HEK293 (cell line): ENCODE measurements around the gene RSRC2.

Experiments
- CTCF ChIA-PET: fragments of 350-600 bp; formaldehyde crosslinking; extraction: SDS; loops from one replicate; lab custom pipeline; 2021; ENCODE audit warnings: antibody characterized with exemption; lab: Yijun Ruan, JAX
- POLR2A ChIA-PET: fragments of 300-600 bp; formaldehyde crosslinking; extraction: SDS; loops from one replicate; lab custom pipeline; 2020; ENCODE audit warnings: antibody characterized with exemption, inconsistent platforms; lab: Yijun Ruan, JAX
- H3K27ac ChIP-seq: fragments of 200-500 bp; sonication (Bioruptor generic); 2 replicates; pipeline ENCODE4 v1.5.1; 2014; ENCODE audit warnings: low read depth, low read length, control low read depth, inconsistent platforms; ENCODE audit errors: extremely low read depth
- H3K36me3 ChIP-seq, 2 experiments: fragments of 200-500 bp in 1 of 2; sonication (Bioruptor generic) in 1 of 2; 1 replicate in 1 of 2; 2 replicates in 1 of 2; pipeline ENCODE4 v1.5.1; 2014 to 2017; ENCODE audit warnings: inconsistent platforms in 2 of 2, low read length in 2 of 2; ENCODE audit not compliant: control insufficient read depth in 2 of 2, insufficient read depth in 1 of 2
- H3K4me1 ChIP-seq: fragments of 200-500 bp; sonication (Bioruptor generic); 2 replicates; pipeline ENCODE4 v1.5.1; 2014; ENCODE audit warnings: mild to moderate bottlenecking, low read length, inconsistent platforms; ENCODE audit not compliant: control insufficient read depth, insufficient read depth
- H3K4me3 ChIP-seq: 2 replicates; pipeline ENCODE4 v1.5.1; 2011; ENCODE audit warnings: low read depth, mild to moderate bottlenecking, control low read depth, low read length, moderate library complexity
- H3K9me3 ChIP-seq: fragments of 200-500 bp; sonication (Bioruptor generic); 2 replicates; pipeline ENCODE4 v1.5.1; 2014; ENCODE audit warnings: low read depth, low read length, inconsistent platforms; ENCODE audit not compliant: control insufficient read depth, insufficient read depth
- GLIS1 ChIP-seq: fragments of 450-650 bp; formaldehyde crosslinking; IDR thresholded peaks from 2 replicates; pipeline ENCODE4 v1.5.1; 2016; ENCODE audit warnings: missing biosample characterization, missing genetic modification characterization
- HOXA7 ChIP-seq: sonication (generic); formaldehyde crosslinking; IDR thresholded peaks from 2 replicates; pipeline ENCODE4 v1.8.1; 2022; ENCODE audit warnings: missing genetic modification reagents, borderline replicate concordance
- HOXD13 ChIP-seq: sonication (generic); formaldehyde crosslinking; IDR thresholded peaks from 2 replicates; pipeline ENCODE4 v1.8.0; 2022; ENCODE audit warnings: missing genetic modification reagents, borderline replicate concordance
- KLF10 ChIP-seq: fragments of 450-650 bp; IDR thresholded peaks from 2 replicates; pipeline ENCODE4 v1.5.1; 2018; ENCODE audit warnings: missing biosample characterization, mild to moderate bottlenecking, missing genetic modification characterization
- MYNN ChIP-seq: fragments of 450-650 bp; formaldehyde crosslinking; IDR thresholded peaks from 2 replicates; pipeline ENCODE4 v1.5.1; 2016; ENCODE audit warnings: missing biosample characterization, missing genetic modification characterization, borderline replicate concordance
- REPIN1 ChIP-seq: fragments of 450-650 bp; formaldehyde crosslinking; IDR thresholded peaks from 2 replicates; pipeline ENCODE4 v1.5.1; 2017; ENCODE audit warnings: missing biosample characterization, missing genetic modification characterization, low read depth
- ZIC2 ChIP-seq: fragments of 450-650 bp; formaldehyde crosslinking; IDR thresholded peaks from 2 replicates; pipeline ENCODE4 v1.5.1; 2016; ENCODE audit warnings: missing biosample characterization, missing genetic modification characterization
- ZNF121 ChIP-seq: fragments of 450-650 bp; formaldehyde crosslinking; IDR thresholded peaks from 2 replicates; pipeline ENCODE4 v1.5.1; 2016; ENCODE audit warnings: missing biosample characterization, missing genetic modification characterization
- ZNF221 ChIP-seq: fragments of 450-650 bp; formaldehyde crosslinking; IDR thresholded peaks from 2 replicates; pipeline ENCODE4 v1.5.1; 2017; ENCODE audit warnings: missing biosample characterization, missing genetic modification characterization, borderline replicate concordance
- ZNF239 ChIP-seq: fragments of 450-650 bp; formaldehyde crosslinking; IDR thresholded peaks from 2 replicates; pipeline ENCODE4 v1.5.1; 2016; ENCODE audit warnings: missing biosample characterization, missing genetic modification characterization
- ZNF274 ChIP-seq, 2 experiments: fragments of 200-500 bp in 1 of 2; fragments of 450-650 bp in 1 of 2; sonication (Bioruptor generic) in 1 of 2; formaldehyde crosslinking in 1 of 2; IDR thresholded peaks; 2 replicates each; pipeline versions ENCODE4 v1.5.1 to v1.6.1; 2014 to 2016; ENCODE audit warnings: borderline replicate concordance in 1 of 2, inconsistent platforms in 1 of 2, low read length in 1 of 2, missing biosample characterization in 1 of 2, missing genetic modification characterization in 1 of 2
- ZNF398 ChIP-seq: fragments of 450-650 bp; formaldehyde crosslinking; IDR thresholded peaks from 2 replicates; pipeline ENCODE4 v1.5.1; 2017; ENCODE audit warnings: missing biosample characterization, missing genetic modification characterization
- ZNF404 ChIP-seq: fragments of 450-650 bp; formaldehyde crosslinking; IDR thresholded peaks from 2 replicates; pipeline ENCODE4 v1.5.1; 2017; ENCODE audit warnings: missing biosample characterization, missing genetic modification characterization
- ZNF488 ChIP-seq: fragments of 450-650 bp; formaldehyde crosslinking; IDR thresholded peaks from 2 replicates; pipeline ENCODE4 v1.5.1; 2016; ENCODE audit warnings: missing biosample characterization, missing genetic modification characterization
- ZNF558 ChIP-seq: fragments of 450-650 bp; formaldehyde crosslinking; IDR thresholded peaks from 2 replicates; pipeline ENCODE4 v1.5.1; 2016; ENCODE audit warnings: missing biosample characterization, missing genetic modification characterization
- ZNF791 ChIP-seq: fragments of 450-650 bp; formaldehyde crosslinking; IDR thresholded peaks from 2 replicates; pipeline ENCODE4 v1.5.1; 2016; ENCODE audit warnings: missing biosample characterization, missing genetic modification characterization
- ZSCAN30 ChIP-seq: fragments of 450-650 bp; IDR thresholded peaks from 2 replicates; pipeline ENCODE4 v1.5.1; 2018; ENCODE audit warnings: missing biosample characterization, mild to moderate bottlenecking, missing genetic modification characterization, moderate library complexity
- TF ChIP-seq, protein P1 (sequence below): fragments of 450-650 bp; formaldehyde crosslinking; IDR thresholded peaks from 2 replicates; pipeline ENCODE4 v1.5.1; 2016; ENCODE audit warnings: missing biosample characterization, missing genetic modification characterization
- TF ChIP-seq, protein P2 (sequence below): fragments of 450-650 bp; IDR thresholded peaks from 2 replicates; pipeline ENCODE4 v1.5.1; 2018; ENCODE audit warnings: missing biosample characterization, mild to moderate bottlenecking, missing genetic modification characterization
- TF ChIP-seq, protein P3 (sequence below): fragments of 450-650 bp; formaldehyde crosslinking; IDR thresholded peaks from 2 replicates; pipeline ENCODE4 v1.5.1; 2016; ENCODE audit warnings: missing biosample characterization, missing genetic modification characterization
- TF ChIP-seq, protein P4 (sequence below): fragments of 450-650 bp; formaldehyde crosslinking; IDR thresholded peaks from 2 replicates; pipeline ENCODE4 v1.5.0; 2017; ENCODE audit warnings: missing biosample characterization, missing genetic modification characterization, borderline replicate concordance

Gene RSRC2

GRCh38 chr12:122545855-122546254, 19.1 kb upstream of the RSRC2 start:
- ChIA-PET POLR2A (no interaction called here), CTCF (no interaction called here)
- Histone ChIP-seq H3K36me3 (peaks cover 80 to 82% of the 10 kb centered on the region in 2 experiments), H3K9me3 (no peaks in the 10 kb centered on the region), H3K4me1 (no peaks in the 10 kb centered on the region), H3K4me3 (no peak overlapping the region), H3K27ac (no peak overlapping the region)
- TF ChIP-seq ZNF121: peak; percentile 35; the same call in 1 of the 2 replicates
- TF ChIP-seq ZNF274 (IDR thresholded peaks at IDR 0.05; ENCODE audit: low read length): no peak
- no peak for TF ChIP-seq ZNF274 (tag by site-specific recombination; IDR thresholded peaks at IDR 0.05; ENCODE audit: borderline replicate concordance)

GRCh38 chr12:122544537-122544936, 17.8 kb upstream of the RSRC2 start:
- TF ChIP-seq ZNF239 (tag by site-specific recombination) (no peak), KLF10 (tag by site-specific recombination) (no peak), ZNF558 (tag by site-specific recombination) (no peak), ZNF488 (tag by site-specific recombination) (no peak), HOXD13 (CRISPR knock-in tag) (no peak), ZNF404 (tag by site-specific recombination) (no peak), HOXA7 (CRISPR knock-in tag) (no peak), GLIS1 (tag by site-specific recombination) (no peak), ZIC2 (tag by site-specific recombination) (no peak), ZSCAN30 (tag by site-specific recombination) (no peak), MYNN (tag by site-specific recombination) (no peak), REPIN1 (tag by site-specific recombination) (no peak), ZNF221 (no peak), ZNF398 (tag by site-specific recombination) (no peak), ZNF791 (no peak)
- TF ChIP-seq, protein P1, sequence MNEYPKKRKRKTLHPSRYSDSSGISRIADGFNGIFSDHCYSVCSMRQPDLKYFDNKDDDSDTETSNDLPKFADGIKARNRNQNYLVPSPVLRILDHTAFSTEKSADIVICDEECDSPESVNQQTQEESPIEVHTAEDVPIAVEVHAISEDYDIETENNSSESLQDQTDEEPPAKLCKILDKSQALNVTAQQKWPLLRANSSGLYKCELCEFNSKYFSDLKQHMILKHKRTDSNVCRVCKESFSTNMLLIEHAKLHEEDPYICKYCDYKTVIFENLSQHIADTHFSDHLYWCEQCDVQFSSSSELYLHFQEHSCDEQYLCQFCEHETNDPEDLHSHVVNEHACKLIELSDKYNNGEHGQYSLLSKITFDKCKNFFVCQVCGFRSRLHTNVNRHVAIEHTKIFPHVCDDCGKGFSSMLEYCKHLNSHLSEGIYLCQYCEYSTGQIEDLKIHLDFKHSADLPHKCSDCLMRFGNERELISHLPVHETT (tag by site-specific recombination): no peak
- TF ChIP-seq, protein P2, sequence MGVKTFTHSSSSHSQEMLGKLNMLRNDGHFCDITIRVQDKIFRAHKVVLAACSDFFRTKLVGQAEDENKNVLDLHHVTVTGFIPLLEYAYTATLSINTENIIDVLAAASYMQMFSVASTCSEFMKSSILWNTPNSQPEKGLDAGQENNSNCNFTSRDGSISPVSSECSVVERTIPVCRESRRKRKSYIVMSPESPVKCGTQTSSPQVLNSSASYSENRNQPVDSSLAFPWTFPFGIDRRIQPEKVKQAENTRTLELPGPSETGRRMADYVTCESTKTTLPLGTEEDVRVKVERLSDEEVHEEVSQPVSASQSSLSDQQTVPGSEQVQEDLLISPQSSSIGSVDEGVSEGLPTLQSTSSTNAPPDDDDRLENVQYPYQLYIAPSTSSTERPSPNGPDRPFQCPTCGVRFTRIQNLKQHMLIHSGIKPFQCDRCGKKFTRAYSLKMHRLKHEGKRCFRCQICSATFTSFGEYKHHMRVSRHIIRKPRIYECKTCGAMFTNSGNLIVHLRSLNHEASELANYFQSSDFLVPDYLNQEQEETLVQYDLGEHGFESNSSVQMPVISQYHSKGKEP (tag by site-specific recombination): no peak
- TF ChIP-seq, protein P3, sequence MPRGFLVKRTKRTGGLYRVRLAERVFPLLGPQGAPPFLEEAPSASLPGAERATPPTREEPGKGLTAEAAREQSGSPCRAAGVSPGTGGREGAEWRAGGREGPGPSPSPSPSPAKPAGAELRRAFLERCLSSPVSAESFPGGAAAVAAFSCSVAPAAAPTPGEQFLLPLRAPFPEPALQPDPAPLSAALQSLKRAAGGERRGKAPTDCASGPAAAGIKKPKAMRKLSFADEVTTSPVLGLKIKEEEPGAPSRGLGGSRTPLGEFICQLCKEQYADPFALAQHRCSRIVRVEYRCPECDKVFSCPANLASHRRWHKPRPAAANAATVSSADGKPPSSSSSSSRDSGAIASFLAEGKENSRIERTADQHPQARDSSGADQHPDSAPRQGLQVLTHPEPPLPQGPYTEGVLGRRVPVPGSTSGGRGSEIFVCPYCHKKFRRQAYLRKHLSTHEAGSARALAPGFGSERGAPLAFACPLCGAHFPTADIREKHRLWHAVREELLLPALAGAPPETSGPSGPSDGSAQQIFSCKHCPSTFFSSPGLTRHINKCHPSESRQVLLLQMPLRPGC: no peak
- TF ChIP-seq, protein P4, sequence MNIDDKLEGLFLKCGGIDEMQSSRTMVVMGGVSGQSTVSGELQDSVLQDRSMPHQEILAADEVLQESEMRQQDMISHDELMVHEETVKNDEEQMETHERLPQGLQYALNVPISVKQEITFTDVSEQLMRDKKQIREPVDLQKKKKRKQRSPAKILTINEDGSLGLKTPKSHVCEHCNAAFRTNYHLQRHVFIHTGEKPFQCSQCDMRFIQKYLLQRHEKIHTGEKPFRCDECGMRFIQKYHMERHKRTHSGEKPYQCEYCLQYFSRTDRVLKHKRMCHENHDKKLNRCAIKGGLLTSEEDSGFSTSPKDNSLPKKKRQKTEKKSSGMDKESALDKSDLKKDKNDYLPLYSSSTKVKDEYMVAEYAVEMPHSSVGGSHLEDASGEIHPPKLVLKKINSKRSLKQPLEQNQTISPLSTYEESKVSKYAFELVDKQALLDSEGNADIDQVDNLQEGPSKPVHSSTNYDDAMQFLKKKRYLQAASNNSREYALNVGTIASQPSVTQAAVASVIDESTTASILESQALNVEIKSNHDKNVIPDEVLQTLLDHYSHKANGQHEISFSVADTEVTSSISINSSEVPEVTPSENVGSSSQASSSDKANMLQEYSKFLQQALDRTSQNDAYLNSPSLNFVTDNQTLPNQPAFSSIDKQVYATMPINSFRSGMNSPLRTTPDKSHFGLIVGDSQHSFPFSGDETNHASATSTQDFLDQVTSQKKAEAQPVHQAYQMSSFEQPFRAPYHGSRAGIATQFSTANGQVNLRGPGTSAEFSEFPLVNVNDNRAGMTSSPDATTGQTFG (tag by site-specific recombination): no peak
- Histone ChIP-seq H3K9me3 (no peaks in the 10 kb centered on the region), H3K27ac (no peak overlapping the region), H3K4me1 (no peaks in the 10 kb centered on the region), H3K4me3 (no peak overlapping the region), H3K36me3 (peaks cover 81 to 82% of the 10 kb centered on the region in 2 experiments)
- CTCF ChIA-PET: no interaction called here
- POLR2A ChIA-PET: no interaction called here
